Neuronal stem cell (in vitro differentiated cells): ENCODE results near the gene COL28A1.

ENCODE experiments used
- DNase-seq: peaks from one replicate; pipeline ENCODE4 v3.0.0-alpha.2; 2013; ENCODE audit warnings: low spot score
- H2AFZ ChIP-seq: one replicate; pipeline ENCODE4 v1.6.1; 2013; ENCODE audit warnings: mild to moderate bottlenecking, low read length, inconsistent platforms
- H2AK5ac ChIP-seq: 2 replicates; pipeline ENCODE4 v1.6.1; 2013; ENCODE audit warnings: low read depth, mild to moderate bottlenecking, inconsistent platforms, low read length, moderate library complexity, mixed read lengths
- H2BK120ac ChIP-seq: 2 replicates; pipeline ENCODE4 v1.6.1; 2013; ENCODE audit warnings: low read depth, mild to moderate bottlenecking, inconsistent platforms, low read length, moderate library complexity, mixed read lengths
- H2BK12ac ChIP-seq: one replicate; pipeline ENCODE4 v1.6.1; 2013; ENCODE audit warnings: low read length, inconsistent platforms
- H2BK15ac ChIP-seq: 2 replicates; pipeline ENCODE4 v1.6.1; 2013; ENCODE audit warnings: mild to moderate bottlenecking, low read length, inconsistent platforms, mixed read lengths
- H2BK5ac ChIP-seq: one replicate; pipeline ENCODE4 v1.6.1; 2013; ENCODE audit warnings: inconsistent platforms, mild to moderate bottlenecking, low read length, moderate library complexity
- H3K14ac ChIP-seq: one replicate; pipeline ENCODE4 v1.6.1; 2013; ENCODE audit warnings: low read length, inconsistent platforms
- H3K18ac ChIP-seq: 2 replicates; pipeline ENCODE4 v1.6.1; 2013; ENCODE audit warnings: low read length, inconsistent platforms
- H3K23ac ChIP-seq: 2 replicates; pipeline ENCODE4 v1.6.1; 2013; ENCODE audit warnings: low read depth, mild to moderate bottlenecking, mixed read lengths, low read length, inconsistent platforms; ENCODE audit not compliant: poor library complexity
- H3K27ac ChIP-seq: replicated peaks from 3 replicates; pipeline ENCODE4 v1.5.1; 2013; ENCODE audit warnings: low read length, inconsistent platforms
- H3K27me3 ChIP-seq, 3 experiments: 2 replicates each; pipeline ENCODE4 v1.6.1; 2013; ENCODE audit warnings: low read length in 3 of 3, mild to moderate bottlenecking in 2 of 3, inconsistent platforms in 1 of 3, low read depth in 1 of 3, mixed read lengths in 1 of 3, moderate library complexity in 1 of 3; ENCODE audit not compliant: control insufficient read depth in 3 of 3, insufficient read depth in 3 of 3
- H3K36me3 ChIP-seq, 2 donors: replicated peaks in 1 of 2; 2 replicates each; pipeline ENCODE4 v1.6.1; 2013; ENCODE audit warnings: low read length in 2 of 2; ENCODE audit not compliant: control insufficient read depth in 2 of 2, insufficient read depth in 2 of 2
- H3K4ac ChIP-seq: 2 replicates; pipeline ENCODE4 v1.6.1; 2013; ENCODE audit warnings: inconsistent platforms, mild to moderate bottlenecking, low read length, moderate library complexity
- H3K4me1 ChIP-seq, 2 donors: 1 replicate in 1 of 2; 2 replicates in 1 of 2; pipeline ENCODE4 v1.6.1; 2013; ENCODE audit warnings: low read length in 2 of 2, low read depth in 1 of 2; ENCODE audit not compliant: control insufficient read depth in 2 of 2, insufficient read depth in 1 of 2
- H3K4me2 ChIP-seq: one replicate; pipeline ENCODE4 v1.6.1; 2013; ENCODE audit warnings: mild to moderate bottlenecking, low read length, inconsistent platforms; ENCODE audit not compliant: insufficient read depth, poor library complexity, severe bottlenecking
- H3K4me3 ChIP-seq, 2 donors: 2 replicates each; pipeline ENCODE4 v1.5.1; 2013; ENCODE audit warnings: low read length in 2 of 2, mild to moderate bottlenecking in 2 of 2, inconsistent platforms in 1 of 2, moderate library complexity in 1 of 2
- H3K79me1 ChIP-seq: one replicate; pipeline ENCODE4 v1.6.1; 2013; ENCODE audit warnings: low read depth, mild to moderate bottlenecking, inconsistent platforms, low read length, moderate library complexity
- H3K9ac ChIP-seq: one replicate; pipeline ENCODE4 v1.6.1; 2013; ENCODE audit warnings: mild to moderate bottlenecking, low read depth, low read length, inconsistent platforms; ENCODE audit not compliant: poor library complexity
- H3K9me3 ChIP-seq, 2 donors: replicated peaks in 1 of 2; 2 replicates each; pipeline versions ENCODE3 to v1.6.1; 2013; ENCODE audit warnings: low read length in 2 of 2, mild to moderate bottlenecking in 2 of 2, inconsistent platforms in 1 of 2, low read depth in 1 of 2, mixed read lengths in 1 of 2, moderate library complexity in 1 of 2; ENCODE audit not compliant: control insufficient read depth in 2 of 2, insufficient read depth in 1 of 2
- H4K8ac ChIP-seq: one replicate; pipeline ENCODE4 v1.6.1; 2013; ENCODE audit warnings: low read depth, mild to moderate bottlenecking, inconsistent platforms, low read length, moderate library complexity
- H4K91ac ChIP-seq: one replicate; pipeline ENCODE4 v1.6.1; 2013; ENCODE audit warnings: low read length, low read depth, mild to moderate bottlenecking, inconsistent platforms; ENCODE audit not compliant: poor library complexity
- WGBS, 2 donors: extraction: QIAGEN DNeasy Blood & Tissue Kit; methylation state at CpG; one replicate each; pipeline ENCODE4 v1.1.7; 2013; ENCODE audit warnings: missing lambda C conversion rate in 2 of 2, mixed read lengths in 1 of 2; ENCODE audit not compliant: insufficient read length in 2 of 2, insufficient replicate concordance in 1 of 2; ENCODE audit errors: extremely low coverage in 2 of 2; 5-methylcytosine and 5-hydroxymethylcytosine counted together

COL28A1 gene

GRCh38 chr7:7425321-7425720 lies 110.4 kb downstream of the COL28A1 start:
- no peak overlapping the region for H3K14ac ChIP-seq
- H2AFZ ChIP-seq = no peak overlapping the region
- H3K4me2 ChIP-seq = no peak overlapping the region
- no peaks in the 10 kb centered on the region for H3K36me3 ChIP-seq
- H2BK5ac ChIP-seq = no peak overlapping the region
- H2BK12ac ChIP-seq = no peak overlapping the region
- no peak overlapping the region for H3K18ac ChIP-seq
- H3K4me3 ChIP-seq = no peak overlapping the region
- no peak overlapping the region for H4K8ac ChIP-seq
- H3K4me1 ChIP-seq = no peaks in the 10 kb centered on the region
- H2BK15ac ChIP-seq = no peak overlapping the region
- no peak overlapping the region for H3K9ac ChIP-seq
- H3K27me3 ChIP-seq = no peaks in the 10 kb centered on the region
- H3K23ac ChIP-seq = no peak overlapping the region
- H3K9me3 ChIP-seq = no peaks in the 10 kb centered on the region
- no peaks in the 10 kb centered on the region for H3K79me1 ChIP-seq
- H2AK5ac ChIP-seq = no peak overlapping the region
- H3K27ac ChIP-seq = no peak overlapping the region
- WGBS, 2 donors = no CpG with 5 or more reads among the region's 7 CpGs
- no peak for DNase-seq
- H4K91ac ChIP-seq = no peak overlapping the region
- H3K4ac ChIP-seq = no peak overlapping the region
- H2BK120ac ChIP-seq = no peak overlapping the region

- H3K4me1 ChIP-seq = no peaks in the 10 kb centered on the region
- WGBS, 2 donors = no CpG with 5 or more reads among the region's 14 CpGs
- no peak overlapping the region for H3K14ac ChIP-seq
- no peak overlapping the region for H2BK12ac ChIP-seq
- no peak overlapping the region for H4K8ac ChIP-seq
- no peaks in the 10 kb centered on the region for H3K9me3 ChIP-seq
- H3K23ac ChIP-seq = no peak overlapping the region
- no peak overlapping the region for H2BK15ac ChIP-seq
- H4K91ac ChIP-seq = peak overlapping the region; percentile 25
- no peak overlapping the region for H3K18ac ChIP-seq
- H3K4ac ChIP-seq = no peak overlapping the region
- peak overlapping the region; percentile 57 for H2AFZ ChIP-seq
- H2AK5ac ChIP-seq = no peak overlapping the region
- H3K79me1 ChIP-seq = no peaks in the 10 kb centered on the region
- no peak overlapping the region for H2BK120ac ChIP-seq
- DNase-seq = peak; percentile 36
- no peak overlapping the region for H3K9ac ChIP-seq
- H3K27me3 ChIP-seq = peaks cover 0 to 1% (median 0%) of the 10 kb centered on the region in 3 experiments
- no peaks in the 10 kb centered on the region for H3K36me3 ChIP-seq
- H2BK5ac ChIP-seq = no peak overlapping the region
- H3K4me2 ChIP-seq = no peak overlapping the region
- H3K27ac ChIP-seq = no peak overlapping the region
- no peak overlapping the region for H3K4me3 ChIP-seq
Observed at GRCh38 chr7:7424151-7424873, 111.4 kb downstream of the COL28A1 start.

- H3K4me1 ChIP-seq = no peaks in the 10 kb centered on the region
- no CpG with 5 or more reads among the region's 6 CpGs for WGBS, 2 donors
- no peak overlapping the region for H3K23ac ChIP-seq
- H4K91ac ChIP-seq = no peak overlapping the region
- no peak overlapping the region for H3K4me3 ChIP-seq
- no peak overlapping the region for H2BK5ac ChIP-seq
- H3K4ac ChIP-seq = no peak overlapping the region
- H2BK15ac ChIP-seq = no peak overlapping the region
- no peaks in the 10 kb centered on the region for H3K79me1 ChIP-seq
- H3K4me2 ChIP-seq = no peak overlapping the region
- H2BK12ac ChIP-seq = no peak overlapping the region
- H3K27ac ChIP-seq = no peak overlapping the region
- H3K9me3 ChIP-seq = no peaks in the 10 kb centered on the region
- no peak overlapping the region for H2AK5ac ChIP-seq
- no peak overlapping the region for H2BK120ac ChIP-seq
- no peak for DNase-seq
- H3K36me3 ChIP-seq = no peaks in the 10 kb centered on the region
- no peak overlapping the region for H4K8ac ChIP-seq
- no peak overlapping the region for H3K14ac ChIP-seq
- no peak overlapping the region for H2AFZ ChIP-seq
- H3K18ac ChIP-seq = no peak overlapping the region
- no peak overlapping the region for H3K9ac ChIP-seq
- peaks cover 0 to 3% (median 0%) of the 10 kb centered on the region in 3 experiments for H3K27me3 ChIP-seq
Observed at GRCh38 chr7:7422641-7423040, 113.0 kb downstream of the COL28A1 start.

- H2BK120ac ChIP-seq = no peak overlapping the region
- no CpG with 5 or more reads among the region's 2 CpGs for WGBS, 2 donors
Observed at GRCh38 chr7:7421826-7422225, 113.8 kb downstream of the COL28A1 start.

More at GRCh38 chr7:7421826-7422225, 113.8 kb downstream of the COL28A1 start:
- Histone ChIP-seq H3K79me1 (no peaks in the 10 kb centered on the region), H2BK12ac (no peak overlapping the region), H3K27ac (no peak overlapping the region), H3K36me3 (no peaks in the 10 kb centered on the region), H3K9ac (no peak overlapping the region), H3K4me2 (no peak overlapping the region), H4K8ac (no peak overlapping the region), H4K91ac (no peak overlapping the region), H2AFZ (no peak overlapping the region), H3K4me1 (no peaks in the 10 kb centered on the region), H3K27me3 (peaks cover 0 to 3% (median 0%) of the 10 kb centered on the region in 3 experiments), H3K14ac (no peak overlapping the region), H2AK5ac (no peak overlapping the region), H3K23ac (no peak overlapping the region), H3K18ac (no peak overlapping the region), H2BK15ac (no peak overlapping the region), H2BK5ac (no peak overlapping the region), H3K4ac (no peak overlapping the region), H3K4me3 (no peak overlapping the region), H3K9me3 (no peaks in the 10 kb centered on the region)
- DNase-seq = no peak
